Measurements from ENCODE around the gene ARAF. TPM values are rescaled to one million over a fixed set of nuclear protein-coding genes. Genes with fewer than 3 reads are reported as not detected.

ARAF gene
- total and polyA plus RNA-seq, 2 donors (not counting 1 experiment from before 2014, with no cell fraction given) = 14.4 to 40.9 TPM

DNA sequence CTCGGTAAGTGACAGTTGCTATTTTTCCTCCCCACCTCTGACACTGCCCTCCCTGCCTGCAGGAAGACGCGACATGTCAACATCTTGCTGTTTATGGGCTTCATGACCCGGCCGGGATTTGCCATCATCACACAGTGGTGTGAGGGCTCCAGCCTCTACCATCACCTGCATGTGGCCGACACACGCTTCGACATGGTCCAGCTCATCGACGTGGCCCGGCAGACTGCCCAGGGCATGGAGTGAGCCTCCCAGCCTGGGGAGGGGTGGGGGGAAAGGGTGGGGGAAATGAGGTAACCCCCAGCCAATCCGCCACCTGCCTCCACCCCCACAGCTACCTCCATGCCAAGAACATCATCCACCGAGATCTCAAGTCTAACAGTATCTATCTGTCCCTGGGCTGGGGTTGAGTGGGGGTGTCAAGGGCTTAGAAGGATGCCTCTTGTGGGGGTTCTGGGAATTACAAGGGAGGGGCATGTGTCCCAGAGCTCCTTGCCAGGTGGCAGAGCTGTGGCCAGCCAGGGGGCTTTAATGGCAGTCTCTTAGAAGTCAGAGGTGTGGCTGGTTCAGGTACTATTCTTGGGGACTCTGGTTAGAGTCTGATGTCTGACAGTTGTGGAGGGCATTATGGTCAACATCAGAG lies 7.8 kb downstream of the ARAF start:
- Histone ChIP-seq H3K9ac (ENCODE audit: insufficient read depth, low read length) (no peak overlapping the region), H3K4me2 (ENCODE audit: extremely low read depth, insufficient read depth, low read length) (no peak overlapping the region), H3K4me3 (replicated peaks in 1 of 4; ENCODE audit: control extremely low read depth in 1 of 4, insufficient read depth in 1 of 4, low read depth in 3 of 4, low read length in 4 of 4) (no peak overlapping the region), H3K36me3 (ENCODE audit: control insufficient read depth, insufficient read depth, low read length) (peaks cover 3% of the 10 kb centered on the region), H2AFZ (ENCODE audit: low read length) (no peak overlapping the region), H3K79me2 (ENCODE audit: control insufficient read depth, insufficient read depth, low read length) (no peaks in the 10 kb centered on the region), H3K4me1 (ENCODE audit: control insufficient read depth, extremely low read depth, insufficient read depth, low read length) (no peaks in the 10 kb centered on the region), H3K27me3 (ENCODE audit: control insufficient read depth, insufficient read depth, low read length) (no peaks in the 10 kb centered on the region), H3K27ac (ENCODE audit: insufficient read depth, low read length) (no peak overlapping the region), H4K20me1 (ENCODE audit: control insufficient read depth, extremely low read depth, insufficient read depth, low read length) (no peaks in the 10 kb centered on the region), H3K9me3 (ENCODE audit: control insufficient read depth, insufficient read depth, low read depth, low read length) (no peaks in the 10 kb centered on the region)
- no peak for DNase-seq (ENCODE audit: low read depth in 2 of 2)
- peak; percentile 16 to 38 for TF ChIP-seq CTCF (conservative IDR thresholded peaks at IDR 0.05 in 1 of 2, IDR thresholded peaks at IDR 0.05 in 1 of 2; ENCODE audit: low read depth in 1 of 2, low read length in 2 of 2)
- no peak for TF ChIP-seq EZH2 (IDR thresholded peaks at IDR 0.05; ENCODE audit: low read length, missing control alignments)

DNA sequence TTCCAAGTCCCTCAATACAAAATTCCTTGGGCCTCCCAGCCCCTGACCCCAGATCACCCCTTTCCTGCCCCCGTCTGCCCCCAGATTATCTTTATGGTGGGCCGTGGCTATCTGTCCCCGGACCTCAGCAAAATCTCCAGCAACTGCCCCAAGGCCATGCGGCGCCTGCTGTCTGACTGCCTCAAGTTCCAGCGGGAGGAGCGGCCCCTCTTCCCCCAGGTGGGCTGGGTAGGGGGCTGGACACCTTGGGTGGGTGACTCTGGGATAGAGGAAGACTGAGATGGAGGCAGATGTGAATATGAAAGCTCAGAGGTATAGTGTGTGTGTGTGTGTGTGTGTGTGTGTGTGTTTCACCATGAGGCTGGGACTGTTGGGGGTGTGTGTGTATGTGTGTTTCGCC lies 9.8 kb downstream of the ARAF start:
- no peak overlapping the region for H3K27ac ChIP-seq (ENCODE audit: insufficient read depth, low read length)
- H3K36me3 ChIP-seq (ENCODE audit: control insufficient read depth, insufficient read depth, low read length) = peaks cover 1% of the 10 kb centered on the region
- H3K9ac ChIP-seq (ENCODE audit: insufficient read depth, low read length) = no peak overlapping the region
- H3K9me3 ChIP-seq (ENCODE audit: control insufficient read depth, insufficient read depth, low read depth, low read length) = no peaks in the 10 kb centered on the region
- H2AFZ ChIP-seq (ENCODE audit: low read length) = no peak overlapping the region
- no peaks in the 10 kb centered on the region for H3K27me3 ChIP-seq (ENCODE audit: control insufficient read depth, insufficient read depth, low read length)
- no peak for DNase-seq (ENCODE audit: low read depth in 2 of 2)
- H4K20me1 ChIP-seq (ENCODE audit: control insufficient read depth, extremely low read depth, insufficient read depth, low read length) = no peaks in the 10 kb centered on the region
- no peak overlapping the region for H3K4me2 ChIP-seq (ENCODE audit: extremely low read depth, insufficient read depth, low read length)
- H3K79me2 ChIP-seq (ENCODE audit: control insufficient read depth, insufficient read depth, low read length) = no peaks in the 10 kb centered on the region
- no peak overlapping the region for H3K4me3 ChIP-seq (replicated peaks in 1 of 4; ENCODE audit: control extremely low read depth in 1 of 4, insufficient read depth in 1 of 4, low read depth in 3 of 4, low read length in 4 of 4)
- TF ChIP-seq CTCF (conservative IDR thresholded peaks at IDR 0.05 in 1 of 2, IDR thresholded peaks at IDR 0.05 in 1 of 2; ENCODE audit: low read depth in 1 of 2, low read length in 2 of 2) (no peak), EZH2 (IDR thresholded peaks at IDR 0.05; ENCODE audit: low read length, missing control alignments) (no peak)
- H3K4me1 ChIP-seq (ENCODE audit: control insufficient read depth, extremely low read depth, insufficient read depth, low read length) = no peaks in the 10 kb centered on the region

GRCh38 chrX:47571215-47571614 lies 10.2 kb downstream of the ARAF start:
- Histone ChIP-seq H3K9me3 (ENCODE audit: control insufficient read depth, insufficient read depth, low read depth, low read length) (no peaks in the 10 kb centered on the region), H2AFZ (ENCODE audit: low read length) (no peak overlapping the region), H3K4me3 (replicated peaks in 1 of 4; ENCODE audit: control extremely low read depth in 1 of 4, insufficient read depth in 1 of 4, low read depth in 3 of 4, low read length in 4 of 4) (no peak overlapping the region), H3K36me3 (ENCODE audit: control insufficient read depth, insufficient read depth, low read length) (peaks cover 1% of the 10 kb centered on the region), H3K27ac (ENCODE audit: insufficient read depth, low read length) (no peak overlapping the region), H3K27me3 (ENCODE audit: control insufficient read depth, insufficient read depth, low read length) (no peaks in the 10 kb centered on the region), H3K4me1 (ENCODE audit: control insufficient read depth, extremely low read depth, insufficient read depth, low read length) (no peaks in the 10 kb centered on the region), H4K20me1 (ENCODE audit: control insufficient read depth, extremely low read depth, insufficient read depth, low read length) (no peaks in the 10 kb centered on the region), H3K4me2 (ENCODE audit: extremely low read depth, insufficient read depth, low read length) (no peak overlapping the region), H3K79me2 (ENCODE audit: control insufficient read depth, insufficient read depth, low read length) (no peaks in the 10 kb centered on the region), H3K9ac (ENCODE audit: insufficient read depth, low read length) (no peak overlapping the region)
- TF ChIP-seq EZH2 (IDR thresholded peaks at IDR 0.05; ENCODE audit: low read length, missing control alignments) = no peak
- TF ChIP-seq CTCF (conservative IDR thresholded peaks at IDR 0.05 in 1 of 2, IDR thresholded peaks at IDR 0.05 in 1 of 2; ENCODE audit: low read depth in 1 of 2, low read length in 2 of 2) = no peak
- DNase-seq (ENCODE audit: low read depth in 2 of 2) = no peak

All from fibroblast of lung (primary cell).